Endothelial cell of umbilical vein (primary cell): ENCODE data around the gene SNCB.

Experiments used
- POLR2A ChIP-seq: IDR thresholded peaks from 2 replicates; pipeline ENCODE4 v1.6.1; 2012; ENCODE audit warnings: low read depth, mild to moderate bottlenecking, control low read depth, low read length
- POLR2AphosphoS5 ChIP-seq: IDR thresholded peaks from 2 replicates; pipeline ENCODE4 v1.6.1; 2012; ENCODE audit warnings: low read depth, mild to moderate bottlenecking, control low read depth, low read length, moderate library complexity; ENCODE audit not compliant: insufficient read depth
- TF ChIP-seq, protein P1 (sequence below), 2 donors: IDR thresholded peaks; 1 replicate in 1 of 2; 2 replicates in 1 of 2; pipeline ENCODE4 v1.5.1; 2011; ENCODE audit warnings: low read length in 2 of 2, mild to moderate bottlenecking in 2 of 2, moderate library complexity in 2 of 2, control low read depth in 1 of 2, inconsistent platforms in 1 of 2, low read depth in 1 of 2; ENCODE audit not compliant: insufficient read depth in 1 of 2; ENCODE audit errors: extremely low read depth in 1 of 2

DNA sequence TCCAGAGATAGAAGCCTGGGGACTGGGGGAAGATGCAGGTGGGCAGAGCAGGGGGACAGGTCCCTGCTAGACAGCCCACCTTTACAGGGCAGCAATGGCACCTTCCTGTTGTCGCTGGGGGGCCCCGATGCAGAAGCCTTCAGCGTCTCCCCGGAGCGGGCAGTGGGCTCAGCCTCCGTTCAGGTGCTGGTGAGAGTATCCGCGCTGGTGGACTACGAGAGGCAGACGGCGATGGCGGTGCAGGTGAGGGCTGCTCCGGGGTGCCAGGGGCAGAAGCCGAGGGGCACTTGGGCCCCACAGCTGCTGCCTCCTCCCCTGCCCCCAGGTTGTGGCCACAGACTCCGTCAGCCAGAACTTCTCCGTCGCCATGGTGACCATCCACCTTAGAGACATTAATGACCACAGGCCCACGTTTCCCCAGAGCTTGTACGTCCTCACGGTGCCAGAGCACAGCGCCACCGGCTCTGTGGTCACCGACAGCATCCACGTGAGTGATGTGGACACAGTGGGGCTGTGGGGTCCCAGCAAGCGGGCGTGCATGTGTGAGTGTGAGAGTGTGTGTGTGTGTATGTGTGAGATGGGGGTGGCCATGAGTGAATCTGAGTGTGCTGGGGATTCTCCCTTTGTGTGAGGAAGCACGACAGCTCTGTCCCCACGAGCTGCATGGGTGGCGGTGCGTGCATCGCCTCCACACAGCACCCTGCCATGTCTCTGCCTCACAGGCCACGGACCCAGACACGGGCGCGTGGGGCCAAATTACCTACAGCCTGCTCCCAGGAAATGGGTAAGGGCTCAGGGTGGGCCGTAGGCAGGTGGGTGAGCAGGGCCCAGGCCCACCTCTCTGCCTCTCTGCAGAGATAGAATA is 52.8 kb downstream of the SNCB start:
- TF ChIP-seq, protein P1, sequence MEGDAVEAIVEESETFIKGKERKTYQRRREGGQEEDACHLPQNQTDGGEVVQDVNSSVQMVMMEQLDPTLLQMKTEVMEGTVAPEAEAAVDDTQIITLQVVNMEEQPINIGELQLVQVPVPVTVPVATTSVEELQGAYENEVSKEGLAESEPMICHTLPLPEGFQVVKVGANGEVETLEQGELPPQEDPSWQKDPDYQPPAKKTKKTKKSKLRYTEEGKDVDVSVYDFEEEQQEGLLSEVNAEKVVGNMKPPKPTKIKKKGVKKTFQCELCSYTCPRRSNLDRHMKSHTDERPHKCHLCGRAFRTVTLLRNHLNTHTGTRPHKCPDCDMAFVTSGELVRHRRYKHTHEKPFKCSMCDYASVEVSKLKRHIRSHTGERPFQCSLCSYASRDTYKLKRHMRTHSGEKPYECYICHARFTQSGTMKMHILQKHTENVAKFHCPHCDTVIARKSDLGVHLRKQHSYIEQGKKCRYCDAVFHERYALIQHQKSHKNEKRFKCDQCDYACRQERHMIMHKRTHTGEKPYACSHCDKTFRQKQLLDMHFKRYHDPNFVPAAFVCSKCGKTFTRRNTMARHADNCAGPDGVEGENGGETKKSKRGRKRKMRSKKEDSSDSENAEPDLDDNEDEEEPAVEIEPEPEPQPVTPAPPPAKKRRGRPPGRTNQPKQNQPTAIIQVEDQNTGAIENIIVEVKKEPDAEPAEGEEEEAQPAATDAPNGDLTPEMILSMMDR (IDR thresholded peaks at IDR 0.05; ENCODE audit: extremely low read depth in 1 of 2, insufficient read depth in 1 of 2, low read depth in 1 of 2, low read length in 2 of 2): no peak
- TF ChIP-seq POLR2A (no peak), POLR2AphosphoS5 (no peak)
